GM19455 (cell line): Measurements from ENCODE around the gene BOLA3.
"Not testable (repeated sequence)": the region's sequence is repeated elsewhere in the genome, so short reads cannot be mapped to it uniquely, and the experiment has no call there.

ENCODE experiments used
- ATAC-seq: cut with Tn5 transposase; IDR thresholded peaks from one replicate; pipeline ENCODE4 v1.9.1; 2021; ENCODE audit not compliant: unreplicated experiment

Gene BOLA3

GRCh38 chr2:74149570-74150319 lies 2.0 kb upstream of the BOLA3 start:
- ATAC-seq, result no peak

- ATAC-seq, result no peak
Measured at GRCh38 chr2:74149247-74149525, 1.5 kb upstream of the BOLA3 start.

GRCh38 chr2:74148457-74149246 lies 940 bp upstream of the BOLA3 start:
- ATAC-seq, result no peak

GRCh38 chr2:74146929-74147726 lies 584 bp downstream of the BOLA3 start:
- peak; percentile 25 for ATAC-seq

GRCh38 chr2:74142340-74142739 lies 5.4 kb downstream of the BOLA3 start:
- no peak for ATAC-seq

GRCh38 chr2:74138600-74139323 lies 8.9 kb downstream of the BOLA3 start:
- ATAC-seq, result no peak

GRCh38 chr2:74137651-74138599 lies 9.8 kb downstream of the BOLA3 start:
- ATAC-seq, result no peak

GRCh38 chr2:74131901-74132300 lies 15.8 kb downstream of the BOLA3 start:
- no peak for ATAC-seq

- no peak for ATAC-seq
Measured at GRCh38 chr2:74130211-74130995, 17.3 kb downstream of the BOLA3 start.

- ATAC-seq, result no peak
Measured at GRCh38 chr2:74128206-74128605, 19.5 kb downstream of the BOLA3 start.

- not testable (repeated sequence) for ATAC-seq
Measured at GRCh38 chr2:74123955-74124354, 23.8 kb downstream of the BOLA3 start.

GRCh38 chr2:74121846-74122245 lies 25.9 kb downstream of the BOLA3 start:
- not testable (repeated sequence) for ATAC-seq

GRCh38 chr2:74119912-74120825 lies 27.5 kb downstream of the BOLA3 start:
- peak; percentile 96 for ATAC-seq

GRCh38 chr2:74119339-74119738 lies 28.4 kb downstream of the BOLA3 start:
- no peak for ATAC-seq

- ATAC-seq, result no peak
Measured at GRCh38 chr2:74111380-74111779, 36.3 kb downstream of the BOLA3 start.

GRCh38 chr2:74110537-74110936 lies 37.2 kb downstream of the BOLA3 start:
- ATAC-seq, result no peak

- ATAC-seq, result no peak
Measured at GRCh38 chr2:74109551-74109950, 38.2 kb downstream of the BOLA3 start.

GRCh38 chr2:74107071-74107470 lies 40.6 kb downstream of the BOLA3 start:
- ATAC-seq, result no peak
